Embryonic facial prominence (tissue), 1 donor: ENCODE measurements around the gene NRN1.
"Not testable (repeated sequence)": the region's sequence is repeated elsewhere in the genome, so short reads cannot be mapped to it uniquely, and the experiment has no call there.

Source experiments
- DNase-seq: peaks from one replicate; pipeline ENCODE4 v3.0.0-alpha.2; 2016; ENCODE audit errors: extremely low spot score

NRN1 gene

GRCh38 chr6:6006428-6007365, at the start of gene NRN1:
NRN1 (minus strand) TSS chr6:6006925; CDS start chr6:6006749, 176 bp downstream.
- no peak for DNase-seq

- no peak for DNase-seq
Observed at GRCh38 chr6:6052216-6052615, 45.5 kb upstream of the NRN1 start.

GRCh38 chr6:6046716-6047115, 40.0 kb upstream of the NRN1 start:
- DNase-seq: no peak

GRCh38 chr6:6039946-6040509, 33.3 kb upstream of the NRN1 start:
- DNase-seq: no peak

- no peak for DNase-seq
Observed at GRCh38 chr6:6037179-6037578, 30.5 kb upstream of the NRN1 start.

GRCh38 chr6:6033858-6034257, 27.1 kb upstream of the NRN1 start:
- no peak for DNase-seq

GRCh38 chr6:6026513-6027205, 19.9 kb upstream of the NRN1 start:
- DNase-seq: no peak

- DNase-seq: no peak
Observed at GRCh38 chr6:6025736-6026135, 19.0 kb upstream of the NRN1 start.

- DNase-seq: no peak
Observed at GRCh38 chr6:6024220-6024619, 17.5 kb upstream of the NRN1 start.

- DNase-seq: not testable (repeated sequence)
Observed at GRCh38 chr6:6022841-6023240, 16.1 kb upstream of the NRN1 start.

GRCh38 chr6:6008648-6009421, 2.1 kb upstream of the NRN1 start:
- DNase-seq: no peak

- no peak for DNase-seq
Observed at GRCh38 chr6:6008089-6008647, 1.4 kb upstream of the NRN1 start.

GRCh38 chr6:6007366-6008088, 802 bp upstream of the NRN1 start:
- DNase-seq: no peak

GRCh38 chr6:6006006-6006427, 708 bp downstream of the NRN1 start:
- no peak for DNase-seq

GRCh38 chr6:6005051-6006005, 1.4 kb downstream of the NRN1 start:
- DNase-seq: no peak

- no peak for DNase-seq
Observed at GRCh38 chr6:6004390-6004995, 2.2 kb downstream of the NRN1 start.

GRCh38 chr6:6003621-6004366, 2.9 kb downstream of the NRN1 start:
- no peak for DNase-seq

- DNase-seq: no peak
Observed at GRCh38 chr6:6002848-6003620, 3.7 kb downstream of the NRN1 start.
